Measurements from ENCODE around the gene AGPAT4.
"Not testable (repeated sequence)": the region's sequence is repeated elsewhere in the genome, so short reads cannot be mapped to it uniquely, and the experiment has no call there.

Gene AGPAT4

GRCh38 chr6:161188547-161189465 is 85.1 kb downstream of the AGPAT4 start:
- FAIRE-seq (no peak), DNase-seq (ENCODE audit: insufficient read length, low spot score) (no peak)
- TF ChIP-seq, protein P1, sequence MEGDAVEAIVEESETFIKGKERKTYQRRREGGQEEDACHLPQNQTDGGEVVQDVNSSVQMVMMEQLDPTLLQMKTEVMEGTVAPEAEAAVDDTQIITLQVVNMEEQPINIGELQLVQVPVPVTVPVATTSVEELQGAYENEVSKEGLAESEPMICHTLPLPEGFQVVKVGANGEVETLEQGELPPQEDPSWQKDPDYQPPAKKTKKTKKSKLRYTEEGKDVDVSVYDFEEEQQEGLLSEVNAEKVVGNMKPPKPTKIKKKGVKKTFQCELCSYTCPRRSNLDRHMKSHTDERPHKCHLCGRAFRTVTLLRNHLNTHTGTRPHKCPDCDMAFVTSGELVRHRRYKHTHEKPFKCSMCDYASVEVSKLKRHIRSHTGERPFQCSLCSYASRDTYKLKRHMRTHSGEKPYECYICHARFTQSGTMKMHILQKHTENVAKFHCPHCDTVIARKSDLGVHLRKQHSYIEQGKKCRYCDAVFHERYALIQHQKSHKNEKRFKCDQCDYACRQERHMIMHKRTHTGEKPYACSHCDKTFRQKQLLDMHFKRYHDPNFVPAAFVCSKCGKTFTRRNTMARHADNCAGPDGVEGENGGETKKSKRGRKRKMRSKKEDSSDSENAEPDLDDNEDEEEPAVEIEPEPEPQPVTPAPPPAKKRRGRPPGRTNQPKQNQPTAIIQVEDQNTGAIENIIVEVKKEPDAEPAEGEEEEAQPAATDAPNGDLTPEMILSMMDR (IDR thresholded peaks at IDR 0.05; ENCODE audit: insufficient read depth, missing control alignments): no peak

GRCh38 chr6:161186173-161186769 is 87.6 kb downstream of the AGPAT4 start:
- FAIRE-seq (no peak), DNase-seq (ENCODE audit: insufficient read length, low spot score) (no peak)
- TF ChIP-seq, protein P1 (IDR thresholded peaks at IDR 0.05; ENCODE audit: insufficient read depth, missing control alignments): no peak

DNA sequence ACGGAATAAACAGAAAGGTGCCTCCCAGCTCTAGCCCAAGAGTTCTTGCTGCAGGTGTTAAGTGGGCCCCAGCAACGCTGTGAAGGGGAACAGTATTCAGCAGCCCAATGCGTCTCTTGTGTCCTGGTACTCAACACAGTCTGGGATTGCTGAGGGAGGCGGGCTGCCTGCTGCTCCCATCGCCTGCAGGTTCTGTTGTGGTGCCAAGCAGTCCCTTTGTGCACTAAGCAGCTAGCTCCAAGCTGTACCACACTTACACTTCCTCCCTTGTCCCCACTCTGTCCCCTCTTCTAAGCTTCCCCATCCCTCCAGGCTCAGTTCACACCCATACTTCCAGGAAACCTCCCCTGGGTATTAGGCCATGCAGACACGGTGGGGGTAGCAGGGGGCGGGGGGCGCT is 92.7 kb downstream of the AGPAT4 start:
- no peak for FAIRE-seq
- DNase-seq (ENCODE audit: insufficient read length, low spot score): no peak
- TF ChIP-seq, protein P1 (IDR thresholded peaks at IDR 0.05; ENCODE audit: insufficient read depth, missing control alignments): no peak

DNA sequence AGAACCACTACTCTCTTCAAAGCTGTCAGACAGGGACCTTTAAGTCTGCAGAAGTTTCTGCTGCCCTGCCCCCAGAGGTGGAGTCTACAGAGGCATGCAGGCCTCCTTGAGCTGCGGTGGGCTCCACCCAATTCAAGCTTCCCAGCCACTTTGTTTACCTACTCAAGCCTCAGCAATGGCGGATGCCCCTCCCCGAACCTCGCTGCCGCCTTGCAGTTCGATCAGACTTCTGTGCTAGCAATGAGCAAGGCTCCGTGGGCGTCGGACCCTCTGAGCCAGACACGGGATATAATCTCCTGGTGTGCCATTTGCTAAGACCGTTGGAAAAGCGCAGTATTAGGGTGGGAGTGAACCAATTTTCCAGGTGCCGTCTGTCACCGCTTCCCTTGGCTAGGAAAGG is 95.7 kb downstream of the AGPAT4 start:
- not testable (repeated sequence) for DNase-seq (ENCODE audit: insufficient read length, low spot score); FAIRE-seq

DNA sequence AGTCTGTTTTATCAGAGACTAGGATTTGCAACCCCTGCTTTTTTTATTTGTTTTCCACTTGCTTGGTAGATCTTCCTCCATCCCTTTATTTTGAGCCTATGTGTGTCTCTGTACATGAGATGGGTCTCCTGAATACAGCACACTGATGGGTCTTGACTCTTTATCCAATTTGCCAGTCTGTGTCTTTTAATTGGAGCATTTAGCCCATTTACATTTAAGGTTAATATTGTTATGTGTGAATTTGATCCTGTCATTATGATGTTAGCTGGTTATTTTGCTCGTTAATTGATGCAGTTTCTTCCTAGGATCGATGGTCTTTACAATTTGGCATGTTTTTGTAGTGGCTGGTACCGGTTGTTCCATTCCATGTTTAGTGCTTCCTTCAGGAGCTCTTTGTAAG is 97.4 kb downstream of the AGPAT4 start:
- not testable (repeated sequence) for FAIRE-seq; DNase-seq (ENCODE audit: insufficient read length, low spot score)

- not testable (repeated sequence) for DNase-seq (ENCODE audit: insufficient read length, low spot score); FAIRE-seq
These were observed 101.1 kb downstream of the AGPAT4 start for GRCh38 chr6:161172769-161173168.

GRCh38 chr6:161171207-161171606 is 102.7 kb downstream of the AGPAT4 start:
- FAIRE-seq: no peak
- DNase-seq (ENCODE audit: insufficient read length, low spot score): no peak
- TF ChIP-seq, protein P1 (IDR thresholded peaks at IDR 0.05; ENCODE audit: insufficient read depth, missing control alignments): no peak

GRCh38 chr6:161169696-161170095 is 104.2 kb downstream of the AGPAT4 start:
- FAIRE-seq: no peak
- no peak for DNase-seq (ENCODE audit: insufficient read length, low spot score)
- TF ChIP-seq, protein P1 (IDR thresholded peaks at IDR 0.05; ENCODE audit: insufficient read depth, missing control alignments): no peak
